ENCODE measurements around the gene DNASE1L1. TPM values are rescaled to one million over a fixed set of nuclear protein-coding genes. Genes with fewer than 3 reads are reported as not detected.

DNASE1L1 gene
- total RNA-seq, 1 experiment from 2014 or later = 8.3 TPM

GRCh38 chrX:154441984-154442707 lies 33.1 kb upstream of the DNASE1L1 start:
- no peak overlapping the region for H3K27ac ChIP-seq (ENCODE audit: low read depth, low read length, poor library complexity, severe bottlenecking)
- peaks cover 13% of the 10 kb centered on the region for H3K36me3 ChIP-seq (ENCODE audit: insufficient read depth, low read length, poor library complexity, severe bottlenecking)
- no peak overlapping the region for H3K4me3 ChIP-seq (ENCODE audit: low read depth, low read length, poor library complexity, severe bottlenecking)
- TF ChIP-seq, protein P1, sequence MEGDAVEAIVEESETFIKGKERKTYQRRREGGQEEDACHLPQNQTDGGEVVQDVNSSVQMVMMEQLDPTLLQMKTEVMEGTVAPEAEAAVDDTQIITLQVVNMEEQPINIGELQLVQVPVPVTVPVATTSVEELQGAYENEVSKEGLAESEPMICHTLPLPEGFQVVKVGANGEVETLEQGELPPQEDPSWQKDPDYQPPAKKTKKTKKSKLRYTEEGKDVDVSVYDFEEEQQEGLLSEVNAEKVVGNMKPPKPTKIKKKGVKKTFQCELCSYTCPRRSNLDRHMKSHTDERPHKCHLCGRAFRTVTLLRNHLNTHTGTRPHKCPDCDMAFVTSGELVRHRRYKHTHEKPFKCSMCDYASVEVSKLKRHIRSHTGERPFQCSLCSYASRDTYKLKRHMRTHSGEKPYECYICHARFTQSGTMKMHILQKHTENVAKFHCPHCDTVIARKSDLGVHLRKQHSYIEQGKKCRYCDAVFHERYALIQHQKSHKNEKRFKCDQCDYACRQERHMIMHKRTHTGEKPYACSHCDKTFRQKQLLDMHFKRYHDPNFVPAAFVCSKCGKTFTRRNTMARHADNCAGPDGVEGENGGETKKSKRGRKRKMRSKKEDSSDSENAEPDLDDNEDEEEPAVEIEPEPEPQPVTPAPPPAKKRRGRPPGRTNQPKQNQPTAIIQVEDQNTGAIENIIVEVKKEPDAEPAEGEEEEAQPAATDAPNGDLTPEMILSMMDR (conservative IDR thresholded peaks at IDR 0.05; ENCODE audit: low read depth, low read length) = no peak
- TF ChIP-seq EZH2 (IDR thresholded peaks at IDR 0.05; ENCODE audit: borderline replicate concordance, low read depth, low read length, poor library complexity, severe bottlenecking) = no peak
- H3K4me1 ChIP-seq (ENCODE audit: insufficient read depth, low read length, poor library complexity, severe bottlenecking) = peaks cover 17% of the 10 kb centered on the region
- no peaks in the 10 kb centered on the region for H3K27me3 ChIP-seq (replicated peaks; ENCODE audit: insufficient read depth, low read depth, low read length, poor library complexity)
- ChIA-PET POLR2A (ENCODE audit: low non-redundant PET) (interaction anchor here (1.0 kb wide), 1 partner anchor 44 kb away, joined by 3 read pairs; no protein-coding TSS in a partner anchor), CTCF (no interaction called here)
- no peaks in the 10 kb centered on the region for H3K9me3 ChIP-seq (ENCODE audit: low read depth, low read length, poor library complexity, severe bottlenecking)
- intact Hi-C loops (cut with micrococcal nuclease; ENCODE audit: unreplicated experiment) = no loop called here
- no TSS peak for BruUV-seq (replicated peaks)
- no peak for DNase-seq (ENCODE audit: low spot score)

GRCh38 chrX:154441564-154441963 lies 32.5 kb upstream of the DNASE1L1 start:
- BruUV-seq (replicated peaks) = no TSS peak
- H3K9me3 ChIP-seq (ENCODE audit: low read depth, low read length, poor library complexity, severe bottlenecking) = no peaks in the 10 kb centered on the region
- CTCF ChIA-PET = no interaction called here

DNA sequence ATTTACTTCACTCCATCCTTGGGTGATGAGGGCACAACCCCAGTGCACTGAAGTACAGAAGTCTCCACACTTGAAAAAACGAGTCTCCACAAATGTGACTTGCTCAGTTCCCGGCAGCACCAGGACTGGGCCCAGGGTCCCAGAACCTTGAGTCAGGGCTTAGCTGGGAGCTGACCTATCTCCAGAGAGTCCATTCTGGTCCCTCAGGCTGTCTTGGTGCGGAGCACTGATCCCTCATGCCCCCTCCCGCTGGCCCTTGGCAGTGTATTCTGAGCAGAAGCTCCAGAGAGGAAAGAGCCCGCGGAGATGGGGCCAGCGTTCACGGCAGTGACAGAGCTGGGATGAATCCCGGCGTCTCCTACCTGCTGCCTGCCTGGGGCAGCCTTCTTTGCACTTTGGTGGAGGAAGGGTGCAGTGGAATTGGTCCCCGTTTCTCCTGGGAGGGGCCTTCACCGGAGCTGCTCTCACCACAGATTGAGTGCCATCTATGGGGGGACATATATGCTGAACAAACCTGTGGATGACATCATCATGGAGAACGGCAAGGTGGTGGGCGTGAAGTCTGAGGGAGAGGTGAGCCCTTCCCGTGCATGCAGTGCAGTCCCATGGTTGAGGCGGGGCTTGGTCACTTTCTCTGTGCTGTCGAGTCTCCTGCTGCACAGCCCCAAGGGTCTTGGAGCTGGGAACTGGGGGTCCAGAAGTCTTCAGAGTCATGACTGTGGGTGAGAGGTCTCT lies 31.7 kb upstream of the DNASE1L1 start:
- BruUV-seq (replicated peaks) = no TSS peak
- no peak for DNase-seq (ENCODE audit: low spot score)
- H3K36me3 ChIP-seq (ENCODE audit: insufficient read depth, low read length, poor library complexity, severe bottlenecking) = peaks cover 13% of the 10 kb centered on the region
- intact Hi-C loops (cut with micrococcal nuclease; ENCODE audit: unreplicated experiment) = no loop called here
- H3K4me1 ChIP-seq (ENCODE audit: insufficient read depth, low read length, poor library complexity, severe bottlenecking) = peaks cover 17% of the 10 kb centered on the region
- TF ChIP-seq, protein P1 (conservative IDR thresholded peaks at IDR 0.05; ENCODE audit: low read depth, low read length) = no peak
- no peaks in the 10 kb centered on the region for H3K27me3 ChIP-seq (replicated peaks; ENCODE audit: insufficient read depth, low read depth, low read length, poor library complexity)
- CTCF ChIA-PET = no interaction called here
- POLR2A ChIA-PET (ENCODE audit: low non-redundant PET) = no interaction called here
- H3K4me3 ChIP-seq (ENCODE audit: low read depth, low read length, poor library complexity, severe bottlenecking) = no peak overlapping the region
- H3K9me3 ChIP-seq (ENCODE audit: low read depth, low read length, poor library complexity, severe bottlenecking) = no peaks in the 10 kb centered on the region
- no peak overlapping the region for H3K27ac ChIP-seq (ENCODE audit: low read depth, low read length, poor library complexity, severe bottlenecking)

More at GRCh38 chrX:154441564-154441963, 32.5 kb upstream of the DNASE1L1 start:
- no peak overlapping the region for H3K4me3 ChIP-seq (ENCODE audit: low read depth, low read length, poor library complexity, severe bottlenecking)
- DNase-seq (ENCODE audit: low spot score) = no peak
- no peaks in the 10 kb centered on the region for H3K27me3 ChIP-seq (replicated peaks; ENCODE audit: insufficient read depth, low read depth, low read length, poor library complexity)
- H3K4me1 ChIP-seq (ENCODE audit: insufficient read depth, low read length, poor library complexity, severe bottlenecking) = peaks cover 17% of the 10 kb centered on the region
- POLR2A ChIA-PET (ENCODE audit: low non-redundant PET) = no interaction called here
- peaks cover 13% of the 10 kb centered on the region for H3K36me3 ChIP-seq (ENCODE audit: insufficient read depth, low read length, poor library complexity, severe bottlenecking)
- TF ChIP-seq, protein P1 (conservative IDR thresholded peaks at IDR 0.05; ENCODE audit: low read depth, low read length) = no peak
- TF ChIP-seq EZH2 (IDR thresholded peaks at IDR 0.05; ENCODE audit: borderline replicate concordance, low read depth, low read length, poor library complexity, severe bottlenecking) = no peak
- no peak overlapping the region for H3K27ac ChIP-seq (ENCODE audit: low read depth, low read length, poor library complexity, severe bottlenecking)
- intact Hi-C loops (cut with micrococcal nuclease; ENCODE audit: unreplicated experiment) = no loop called here

All from A673 (cell line).